ENCODE measurements around the gene SRRM5.
"Not testable (repeated sequence)": the region's sequence is repeated elsewhere in the genome, so short reads cannot be mapped to it uniquely, and the experiment has no call there.

Gene SRRM5

GRCh38 chr19:43620061-43621001, 8.4 kb downstream of the SRRM5 start:
- H3K27ac Mint-ChIP-seq = peak overlapping the region; percentile 98 to 99
- H3K9me3 Mint-ChIP-seq = no peaks in the 10 kb centered on the region
- DNase-seq = no peak
- peaks cover 55% of the 10 kb centered on the region for H3K4me1 Mint-ChIP-seq
- no peaks in the 10 kb centered on the region for H3K27me3 Mint-ChIP-seq
- ATAC-seq = peak; percentile 2
- H3K4me3 Mint-ChIP-seq = peak overlapping the region; percentile 93 to 95

GRCh38 chr19:43622070-43622469, 10.2 kb downstream of the SRRM5 start:
- ATAC-seq = no peak
- Mint-ChIP-seq H3K4me1 (peaks cover 60% of the 10 kb centered on the region), H3K4me3 (no peak overlapping the region)

GRCh38 chr19:43622956-43623355, 11.1 kb downstream of the SRRM5 start:
- Mint-ChIP-seq H3K27me3 (peaks cover 26% of the 10 kb centered on the region), H3K4me3 (peak overlapping the region in 1 of 2 donors; percentile 0), H3K27ac (no peak overlapping the region), H3K4me1 (peaks cover 61% of the 10 kb centered on the region), H3K9me3 (no peaks in the 10 kb centered on the region)
- no peak for ATAC-seq
- DNase-seq = no peak

More at GRCh38 chr19:43622070-43622469, 10.2 kb downstream of the SRRM5 start:
- no peak for DNase-seq
- no peak overlapping the region for H3K27ac Mint-ChIP-seq
- H3K9me3 Mint-ChIP-seq = no peaks in the 10 kb centered on the region
- H3K27me3 Mint-ChIP-seq = peaks cover 17% of the 10 kb centered on the region

GRCh38 chr19:43623889-43624670, 12.2 kb downstream of the SRRM5 start:
- no peak for DNase-seq
- ATAC-seq = no peak
- H3K4me1 Mint-ChIP-seq = peaks cover 50% of the 10 kb centered on the region
- H3K4me3 Mint-ChIP-seq = no peak overlapping the region
- H3K27me3 Mint-ChIP-seq = peaks cover 28% of the 10 kb centered on the region
- no peaks in the 10 kb centered on the region for H3K9me3 Mint-ChIP-seq
- no peak overlapping the region for H3K27ac Mint-ChIP-seq

GRCh38 chr19:43624933-43625332, 13.0 kb downstream of the SRRM5 start:
- peak overlapping the region in 1 of 2 donors; percentile 22 for H3K4me3 Mint-ChIP-seq
- ATAC-seq (peak; percentile 87), DNase-seq (peak; percentile 86 to 88)
- H3K4me1 Mint-ChIP-seq = peaks cover 48% of the 10 kb centered on the region
- peaks cover 28% of the 10 kb centered on the region for H3K27me3 Mint-ChIP-seq
- H3K9me3 Mint-ChIP-seq = no peaks in the 10 kb centered on the region
- no peak overlapping the region for H3K27ac Mint-ChIP-seq

- H3K9me3 Mint-ChIP-seq = no peaks in the 10 kb centered on the region
- no peak for ATAC-seq
- no peak overlapping the region for H3K4me3 Mint-ChIP-seq
- H3K27me3 Mint-ChIP-seq = peaks cover 28% of the 10 kb centered on the region
- peak in 1 of 2 donors; percentile 29 for DNase-seq
- H3K27ac Mint-ChIP-seq = no peak overlapping the region
- peaks cover 37% of the 10 kb centered on the region for H3K4me1 Mint-ChIP-seq
These were observed 14.2 kb downstream of the SRRM5 start for GRCh38 chr19:43625918-43626579.

GRCh38 chr19:43626838-43627237, 14.9 kb downstream of the SRRM5 start:
- ATAC-seq (no peak), DNase-seq (no peak)
- Mint-ChIP-seq H3K4me3 (no peak overlapping the region), H3K27me3 (peaks cover 28% of the 10 kb centered on the region), H3K27ac (no peak overlapping the region), H3K9me3 (no peaks in the 10 kb centered on the region), H3K4me1 (peaks cover 34% of the 10 kb centered on the region)

- peaks cover 33% of the 10 kb centered on the region for H3K4me1 Mint-ChIP-seq
- DNase-seq (no peak), ATAC-seq (no peak)
- no peaks in the 10 kb centered on the region for H3K9me3 Mint-ChIP-seq
- H3K27me3 Mint-ChIP-seq = peaks cover 28% of the 10 kb centered on the region
- no peak overlapping the region for H3K4me3 Mint-ChIP-seq
- no peak overlapping the region for H3K27ac Mint-ChIP-seq
These were observed 16.9 kb downstream of the SRRM5 start for GRCh38 chr19:43628646-43629326.

- no peak for ATAC-seq
- H3K27me3 Mint-ChIP-seq = peaks cover 36% of the 10 kb centered on the region
These were observed 19.6 kb downstream of the SRRM5 start for GRCh38 chr19:43631491-43631890.

GRCh38 chr19:43633520-43633919, 21.6 kb downstream of the SRRM5 start:
- Mint-ChIP-seq H3K4me1 (peaks cover 10% of the 10 kb centered on the region), H3K4me3 (no peak overlapping the region), H3K9me3 (no peaks in the 10 kb centered on the region), H3K27ac (no peak overlapping the region), H3K27me3 (peaks cover 39% of the 10 kb centered on the region)
- ATAC-seq = no peak
- DNase-seq = no peak

More at GRCh38 chr19:43631491-43631890, 19.6 kb downstream of the SRRM5 start:
- Mint-ChIP-seq H3K4me1 (peaks cover 14% of the 10 kb centered on the region), H3K27ac (no peak overlapping the region), H3K4me3 (no peak overlapping the region), H3K9me3 (no peaks in the 10 kb centered on the region)
- no peak for DNase-seq

- no peak for ATAC-seq
- Mint-ChIP-seq H3K27ac (no peak overlapping the region), H3K27me3 (peaks cover 45% of the 10 kb centered on the region), H3K4me3 (no peak overlapping the region), H3K9me3 (no peaks in the 10 kb centered on the region), H3K4me1 (peaks cover 16% of the 10 kb centered on the region)
- no peak for DNase-seq
These were observed 22.2 kb downstream of the SRRM5 start for GRCh38 chr19:43634068-43634467.

GRCh38 chr19:43634506-43634871, 22.6 kb downstream of the SRRM5 start:
- no peak for ATAC-seq
- Mint-ChIP-seq H3K27me3 (peaks cover 49% of the 10 kb centered on the region), H3K4me1 (peaks cover 19% of the 10 kb centered on the region), H3K9me3 (no peaks in the 10 kb centered on the region), H3K4me3 (no peak overlapping the region), H3K27ac (no peak overlapping the region)
- DNase-seq = no peak

GRCh38 chr19:43634872-43635560, 23.1 kb downstream of the SRRM5 start:
- no peak for DNase-seq

GRCh38 chr19:43635561-43635940, 23.7 kb downstream of the SRRM5 start:
- peaks cover 25% of the 10 kb centered on the region for H3K4me1 Mint-ChIP-seq
- peaks cover 58% of the 10 kb centered on the region for H3K27me3 Mint-ChIP-seq
- DNase-seq, H3K27ac Mint-ChIP-seq, H3K9me3 Mint-ChIP-seq, ATAC-seq: not testable (repeated sequence)
- H3K4me3 Mint-ChIP-seq = peak overlapping the region in 1 of 2 donors; percentile 27

More at GRCh38 chr19:43634872-43635560, 23.1 kb downstream of the SRRM5 start:
- H3K27ac Mint-ChIP-seq = peak overlapping the region in 1 of 2 donors; percentile 75
- peaks cover 52% of the 10 kb centered on the region for H3K27me3 Mint-ChIP-seq
- peaks cover 20% of the 10 kb centered on the region for H3K4me1 Mint-ChIP-seq
- peak overlapping the region in 1 of 2 donors; percentile 27 for H3K4me3 Mint-ChIP-seq
- no peak for ATAC-seq
- H3K9me3 Mint-ChIP-seq = no peaks in the 10 kb centered on the region
